ENCODE data around the gene CDH23.

CDH23 gene

GRCh38 chr10:71647526-71648253 lies 251.0 kb downstream of the CDH23 start:
- DNase-seq = no peak

- DNase-seq = no peak
Observed at GRCh38 chr10:71648254-71648932, 251.7 kb downstream of the CDH23 start.

- DNase-seq = no peak
Observed at GRCh38 chr10:71648933-71649320, 252.2 kb downstream of the CDH23 start.

GRCh38 chr10:71649631-71650030 lies 252.9 kb downstream of the CDH23 start:
- no peak for DNase-seq

- DNase-seq = no peak
Observed at GRCh38 chr10:71650397-71650796, 253.7 kb downstream of the CDH23 start.

- DNase-seq = no peak
Observed at GRCh38 chr10:71651428-71651827, 254.7 kb downstream of the CDH23 start.

GRCh38 chr10:71651928-71652327 lies 255.2 kb downstream of the CDH23 start:
- no peak for DNase-seq

GRCh38 chr10:71653044-71653443 lies 256.3 kb downstream of the CDH23 start:
- DNase-seq = no peak

GRCh38 chr10:71656220-71656619 lies 259.5 kb downstream of the CDH23 start:
- DNase-seq = no peak

- DNase-seq = no peak
Observed at GRCh38 chr10:71657604-71658466, 261.1 kb downstream of the CDH23 start.

- no peak for DNase-seq
Observed at GRCh38 chr10:71658467-71658745, 261.7 kb downstream of the CDH23 start.

- no peak for DNase-seq
Observed at GRCh38 chr10:71659111-71659634, 262.5 kb downstream of the CDH23 start.

- no peak for DNase-seq
Observed at GRCh38 chr10:71659737-71660136, 263.0 kb downstream of the CDH23 start.

- no peak for DNase-seq
Observed at GRCh38 chr10:71660313-71660712, 263.6 kb downstream of the CDH23 start.

GRCh38 chr10:71661060-71661622 lies 264.4 kb downstream of the CDH23 start:
- no peak for DNase-seq

- no peak for DNase-seq
Observed at GRCh38 chr10:71661779-71662336, 265.1 kb downstream of the CDH23 start.

- DNase-seq = no peak
Observed at GRCh38 chr10:71663311-71663710, 266.6 kb downstream of the CDH23 start.

GRCh38 chr10:71664585-71664984 lies 267.9 kb downstream of the CDH23 start:
- DNase-seq = no peak

GRCh38 chr10:71665456-71665855 lies 268.7 kb downstream of the CDH23 start:
- no peak for DNase-seq

GRCh38 chr10:71666639-71667386 lies 270.1 kb downstream of the CDH23 start:
- no peak for DNase-seq

GRCh38 chr10:71667387-71667752 lies 270.6 kb downstream of the CDH23 start:
- DNase-seq = no peak

Data from stimulated activated CD4-positive, alpha-beta T cell treated with anti-CD3 and anti-CD28 coated beads, Interleukin-12 subunit alpha, Interleukin-12 subunit beta, amount 100 ng/mL, for 4 hours (primary cell).